PFSK-1 (cell line): Measurements from ENCODE around the gene GLIPR1L1.

Experiments
- POLR2AphosphoS5 ChIP-seq: IDR thresholded peaks from 2 replicates; pipeline ENCODE4 v1.6.1; 2012; ENCODE audit warnings: low read depth, mild to moderate bottlenecking, control low read depth, low read length, moderate library complexity
- TAF1 ChIP-seq: IDR thresholded peaks from 2 replicates; pipeline ENCODE4 v1.6.1; 2012; ENCODE audit warnings: low read length, control low read depth, borderline replicate concordance; ENCODE audit not compliant: insufficient read depth

- TF ChIP-seq POLR2AphosphoS5: no peak
- no peak for TF ChIP-seq TAF1
These were observed 55.9 kb downstream of the GLIPR1L1 start for GRCh38 chr12:75390156-75390898.
